Measurements from ENCODE around the gene C12orf43. TPM values are rescaled to one million over a fixed set of nuclear protein-coding genes. Genes with fewer than 3 reads are reported as not detected.

C12orf43 gene
- total RNA-seq, 1 donor from 2014 or later = 14.2 TPM

GRCh38 chr12:121001841-121002483 lies 14.3 kb downstream of the C12orf43 start:
- peaks cover 15% of the 10 kb centered on the region for H3K36me3 Mint-ChIP-seq (ENCODE audit: unreplicated experiment)
- H3K4me1 Mint-ChIP-seq (ENCODE audit: unreplicated experiment) = peaks cover 1% of the 10 kb centered on the region
- DNase-seq (ENCODE audit: extremely low spot score, unreplicated experiment) = no peak
- no peak overlapping the region for H3K4me3 Mint-ChIP-seq (ENCODE audit: unreplicated experiment)
- no peak for TF ChIP-seq CTCF (IDR thresholded peaks at IDR 0.05)
- no peak overlapping the region for H3K27ac Mint-ChIP-seq (ENCODE audit: unreplicated experiment)
- H3K27me3 Mint-ChIP-seq (ENCODE audit: unreplicated experiment) = no peaks in the 10 kb centered on the region
- H3K9me3 Mint-ChIP-seq (ENCODE audit: unreplicated experiment) = no peaks in the 10 kb centered on the region

GRCh38 chr12:121001060-121001459 lies 15.2 kb downstream of the C12orf43 start:
- peaks cover 1% of the 10 kb centered on the region for H3K4me1 Mint-ChIP-seq (ENCODE audit: unreplicated experiment)
- no peaks in the 10 kb centered on the region for H3K27me3 Mint-ChIP-seq (ENCODE audit: unreplicated experiment)
- peaks cover 14% of the 10 kb centered on the region for H3K36me3 Mint-ChIP-seq (ENCODE audit: unreplicated experiment)
- no peak overlapping the region for H3K4me3 Mint-ChIP-seq (ENCODE audit: unreplicated experiment)
- H3K9me3 Mint-ChIP-seq (ENCODE audit: unreplicated experiment) = no peaks in the 10 kb centered on the region
- no peak overlapping the region for H3K27ac Mint-ChIP-seq (ENCODE audit: unreplicated experiment)
- DNase-seq (ENCODE audit: extremely low spot score, unreplicated experiment) = no peak
- no peak for TF ChIP-seq CTCF (IDR thresholded peaks at IDR 0.05)

- no peak overlapping the region for H3K4me3 Mint-ChIP-seq (ENCODE audit: unreplicated experiment)
- H3K27ac Mint-ChIP-seq (ENCODE audit: unreplicated experiment) = no peak overlapping the region
- H3K27me3 Mint-ChIP-seq (ENCODE audit: unreplicated experiment) = peaks cover 2% of the 10 kb centered on the region
- TF ChIP-seq CTCF (IDR thresholded peaks at IDR 0.05) = no peak
- peaks cover 1% of the 10 kb centered on the region for H3K4me1 Mint-ChIP-seq (ENCODE audit: unreplicated experiment)
- no peaks in the 10 kb centered on the region for H3K9me3 Mint-ChIP-seq (ENCODE audit: unreplicated experiment)
- no peak for DNase-seq (ENCODE audit: extremely low spot score, unreplicated experiment)
- peaks cover 13% of the 10 kb centered on the region for H3K36me3 Mint-ChIP-seq (ENCODE audit: unreplicated experiment)
Observed at GRCh38 chr12:121000530-121000929, 15.8 kb downstream of the C12orf43 start.

- DNase-seq (ENCODE audit: extremely low spot score, unreplicated experiment) = no peak
- peaks cover 10% of the 10 kb centered on the region for H3K27me3 Mint-ChIP-seq (ENCODE audit: unreplicated experiment)
- peaks cover 1% of the 10 kb centered on the region for H3K4me1 Mint-ChIP-seq (ENCODE audit: unreplicated experiment)
- no peak for TF ChIP-seq CTCF (IDR thresholded peaks at IDR 0.05)
- no peaks in the 10 kb centered on the region for H3K9me3 Mint-ChIP-seq (ENCODE audit: unreplicated experiment)
- H3K27ac Mint-ChIP-seq (ENCODE audit: unreplicated experiment) = no peak overlapping the region
- no peak overlapping the region for H3K4me3 Mint-ChIP-seq (ENCODE audit: unreplicated experiment)
- peaks cover 4% of the 10 kb centered on the region for H3K36me3 Mint-ChIP-seq (ENCODE audit: unreplicated experiment)
Observed at GRCh38 chr12:120999191-121000120, 16.8 kb downstream of the C12orf43 start.

- no peak for DNase-seq (ENCODE audit: extremely low spot score, unreplicated experiment)
- H3K9me3 Mint-ChIP-seq (ENCODE audit: unreplicated experiment) = no peaks in the 10 kb centered on the region
- H3K4me3 Mint-ChIP-seq (ENCODE audit: unreplicated experiment) = no peak overlapping the region
- TF ChIP-seq CTCF (IDR thresholded peaks at IDR 0.05) = no peak
- H3K27ac Mint-ChIP-seq (ENCODE audit: unreplicated experiment) = no peak overlapping the region
- H3K36me3 Mint-ChIP-seq (ENCODE audit: unreplicated experiment) = no peaks in the 10 kb centered on the region
- H3K27me3 Mint-ChIP-seq (ENCODE audit: unreplicated experiment) = peaks cover 11% of the 10 kb centered on the region
- peaks cover 1% of the 10 kb centered on the region for H3K4me1 Mint-ChIP-seq (ENCODE audit: unreplicated experiment)
Observed at GRCh38 chr12:120998435-120998834, 17.9 kb downstream of the C12orf43 start.

All from osteocyte (in vitro differentiated cells).